Body of pancreas (tissue), 4 donors: ENCODE data around the gene KIAA1191. TPM values are rescaled to one million over a fixed set of nuclear protein-coding genes. Genes with fewer than 3 reads are reported as not detected.

Experiments used
- ATAC-seq: fragments of 150-250 bp; one replicate; pipeline ENCODE4 v1.9.1; 2016
- DNase-seq, 4 donors: peaks; one replicate each; pipeline ENCODE4 v3.0.0-alpha.2; 2019
- H3K27ac ChIP-seq, 4 donors: fragments of 200-600 bp; sonication (generic); 1 replicate in 3 of 4; 2 replicates in 1 of 4; pipeline versions ENCODE4 v1.5.1 to v1.6.1; 2016 to 2019; ENCODE audit warnings: mild to moderate bottlenecking in 1 of 4, mixed read lengths in 1 of 4, moderate library complexity in 1 of 4
- H3K27me3 ChIP-seq, 2 donors: fragments of 200-600 bp; sonication (generic); one replicate each; pipeline ENCODE4 v1.6.0; 2016; ENCODE audit warnings: mild to moderate bottlenecking in 1 of 2
- H3K36me3 ChIP-seq, 2 donors: fragments of 200-600 bp; sonication (generic); replicated peaks in 1 of 2; 2 replicates each; pipeline ENCODE4 v1.5.1; 2016; ENCODE audit warnings: low read depth in 2 of 2; ENCODE audit not compliant: insufficient read depth in 1 of 2
- H3K4me1 ChIP-seq: fragments of 200-600 bp; sonication (generic); one replicate; pipeline ENCODE4 v1.6.0; 2016
- H3K4me3 ChIP-seq, 2 donors: fragments of 200-600 bp; sonication (generic); 1 replicate in 1 of 2; 2 replicates in 1 of 2; pipeline ENCODE4 v1.5.1; 2016 to 2019
- H3K9me3 ChIP-seq, 3 donors: fragments of 200-600 bp; sonication (generic); 1 replicate in 2 of 3; 2 replicates in 1 of 3; pipeline ENCODE4 v1.5.1; 2016
- CTCF ChIP-seq, 7 experiments: fragments of 450-650 bp in 4 of 7; fragments of 200-600 bp in 3 of 7; sonication (generic) in 3 of 7; IDR thresholded peaks; one replicate each; pipeline ENCODE4 v1.5.1; 2016 to 2019; ENCODE audit warnings: antibody characterized with exemption in 7 of 7
- POLR2A ChIP-seq, 3 donors: fragments of 450-650 bp; IDR thresholded peaks; one replicate each; pipeline ENCODE4 v1.6.1; 2016; ENCODE audit warnings: antibody characterized with exemption in 3 of 3, mild to moderate bottlenecking in 2 of 3
- WGBS, 2 donors: methylation state at CpG; one replicate each; pipeline ENCODE4 v1.1.5; 2017; 5-methylcytosine and 5-hydroxymethylcytosine counted together
- intact Hi-C: fragments of 100-400 bp; cut with DNase I; formaldehyde crosslinking; loops from one replicate; pipeline ENCODE4 v1.15.1; 2023
- total RNA-seq, 2 donors: library from RNA; depleted of rRNA; stranded (reverse); fragments of >200 nt; gene quantifications; one replicate each; pipeline ENCODE4 v1.1.0, GENCODE V29; 2016

The KIAA1191 gene
- total RNA-seq, 2 donors from 2014 or later: 56.0 to 110 TPM

DNA sequence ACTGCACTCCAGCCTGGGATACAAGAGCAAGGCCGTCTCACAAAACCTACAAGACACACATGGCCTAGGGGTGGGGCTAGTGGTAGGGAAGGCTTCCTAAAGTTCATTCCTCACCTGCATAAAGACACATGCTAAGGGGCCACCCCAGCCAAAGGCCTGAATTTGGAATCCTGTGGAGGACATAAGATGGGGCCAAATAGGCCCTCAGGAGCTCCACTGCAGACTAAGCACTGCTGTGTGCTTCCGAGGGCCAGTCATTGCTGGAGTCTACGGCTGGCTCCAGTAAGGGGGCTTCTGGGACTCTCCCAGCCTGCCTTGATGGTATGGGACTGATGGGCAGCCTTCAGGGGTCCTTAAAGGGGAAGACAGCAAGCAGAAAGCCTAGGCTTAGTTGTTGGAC is 21.2 kb upstream of the KIAA1191 start:
- no peaks in the 10 kb centered on the region for H3K9me3 ChIP-seq
- WGBS, 2 donors: 80% methylated on average over 3 of the region's 3 CpGs; no CpG with 5 or more reads in 1 of the 2 donors
- no peak for DNase-seq
- intact Hi-C loops: no loop called here
- peaks cover 0 to 15% of the 10 kb centered on the region in 2 donors for H3K36me3 ChIP-seq
- ATAC-seq: no peak
- no peaks in the 10 kb centered on the region for H3K27me3 ChIP-seq
- no peak overlapping the region for H3K4me3 ChIP-seq
- TF ChIP-seq POLR2A (IDR thresholded peaks at IDR 0.05): no peak
- TF ChIP-seq CTCF (IDR thresholded peaks at IDR 0.05): no peak
- no peak overlapping the region for H3K27ac ChIP-seq
- H3K4me1 ChIP-seq: peaks cover 14% of the 10 kb centered on the region

- Histone ChIP-seq H3K27ac (no peak overlapping the region), H3K4me1 (peaks cover 6% of the 10 kb centered on the region), H3K27me3 (no peaks in the 10 kb centered on the region), H3K36me3 (peaks cover 0 to 15% of the 10 kb centered on the region in 2 donors), H3K4me3 (no peak overlapping the region), H3K9me3 (no peaks in the 10 kb centered on the region)
- ATAC-seq: no peak
- TF ChIP-seq CTCF (IDR thresholded peaks at IDR 0.05) (no peak), POLR2A (IDR thresholded peaks at IDR 0.05) (no peak)
- intact Hi-C loops: no loop called here
- 73 to 74% methylated on average over 2 to 3 of the region's 3 CpGs for WGBS, 2 donors
- no peak for DNase-seq
Measured at GRCh38 chr5:176381979-176382378, 20.4 kb upstream of the KIAA1191 start.

DNA sequence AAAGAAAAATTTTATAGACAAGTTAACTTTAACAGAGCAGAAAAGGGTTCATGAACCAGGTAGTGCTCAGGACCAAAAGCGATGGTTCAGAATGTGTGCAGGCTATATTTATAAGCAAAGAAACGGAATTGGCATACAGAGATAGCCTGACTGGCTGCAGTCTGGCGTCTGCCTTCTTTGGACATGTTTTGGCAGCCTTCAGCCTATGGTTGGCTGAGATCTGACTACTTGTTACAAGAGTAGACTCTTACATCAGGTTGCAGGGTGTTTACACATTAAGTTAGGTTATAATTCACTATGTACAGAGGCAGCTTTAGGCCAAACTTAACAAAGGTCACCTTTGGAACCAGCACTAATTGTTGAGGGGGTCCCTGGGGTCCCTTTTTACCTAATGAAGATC is 19.9 kb upstream of the KIAA1191 start:
- Histone ChIP-seq H3K27ac (no peak overlapping the region), H3K27me3 (no peaks in the 10 kb centered on the region), H3K4me3 (no peak overlapping the region), H3K36me3 (peaks cover 0 to 15% of the 10 kb centered on the region in 2 donors), H3K4me1 (peaks cover under 1% of the 10 kb centered on the region), H3K9me3 (no peaks in the 10 kb centered on the region)
- TF ChIP-seq CTCF (IDR thresholded peaks at IDR 0.05) (no peak), POLR2A (IDR thresholded peaks at IDR 0.05) (no peak)
- DNase-seq: no peak
- WGBS, 2 donors: 70 to 84% methylated on average over 3 of the region's 3 CpGs
- intact Hi-C loops: no loop called here
- no peak for ATAC-seq

DNA sequence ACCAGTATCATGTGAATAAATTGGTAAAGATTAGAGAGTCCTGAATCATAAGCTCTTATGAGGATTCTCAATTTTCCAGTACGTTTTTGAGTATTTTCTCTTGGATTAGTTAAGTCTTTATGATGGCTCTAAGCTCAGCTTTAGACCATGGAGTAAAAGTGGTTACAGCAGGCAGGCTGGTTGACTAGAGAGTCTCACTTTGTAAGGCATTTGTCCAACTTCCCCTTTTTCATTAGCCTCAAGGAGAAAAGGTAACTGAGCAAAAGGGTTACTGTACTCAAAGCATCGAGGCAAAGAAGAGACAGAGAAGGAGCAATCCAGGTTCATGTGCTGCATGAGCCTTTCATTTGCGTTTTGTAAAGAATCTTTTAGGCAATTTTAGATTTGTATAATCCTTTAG is 18.3 kb upstream of the KIAA1191 start:
- DNase-seq (no peak), ATAC-seq (no peak)
- WGBS, 2 donors: 71 to 78% methylated on average over 3 of the region's 3 CpGs
- Histone ChIP-seq H3K4me1 (no peaks in the 10 kb centered on the region), H3K27ac (no peak overlapping the region), H3K4me3 (no peak overlapping the region), H3K9me3 (no peaks in the 10 kb centered on the region), H3K36me3 (peaks cover 0 to 13% of the 10 kb centered on the region in 2 donors), H3K27me3 (no peaks in the 10 kb centered on the region)
- intact Hi-C loops: no loop called here
- no peak for TF ChIP-seq POLR2A (IDR thresholded peaks at IDR 0.05)
- no peak for TF ChIP-seq CTCF (IDR thresholded peaks at IDR 0.05)

DNA sequence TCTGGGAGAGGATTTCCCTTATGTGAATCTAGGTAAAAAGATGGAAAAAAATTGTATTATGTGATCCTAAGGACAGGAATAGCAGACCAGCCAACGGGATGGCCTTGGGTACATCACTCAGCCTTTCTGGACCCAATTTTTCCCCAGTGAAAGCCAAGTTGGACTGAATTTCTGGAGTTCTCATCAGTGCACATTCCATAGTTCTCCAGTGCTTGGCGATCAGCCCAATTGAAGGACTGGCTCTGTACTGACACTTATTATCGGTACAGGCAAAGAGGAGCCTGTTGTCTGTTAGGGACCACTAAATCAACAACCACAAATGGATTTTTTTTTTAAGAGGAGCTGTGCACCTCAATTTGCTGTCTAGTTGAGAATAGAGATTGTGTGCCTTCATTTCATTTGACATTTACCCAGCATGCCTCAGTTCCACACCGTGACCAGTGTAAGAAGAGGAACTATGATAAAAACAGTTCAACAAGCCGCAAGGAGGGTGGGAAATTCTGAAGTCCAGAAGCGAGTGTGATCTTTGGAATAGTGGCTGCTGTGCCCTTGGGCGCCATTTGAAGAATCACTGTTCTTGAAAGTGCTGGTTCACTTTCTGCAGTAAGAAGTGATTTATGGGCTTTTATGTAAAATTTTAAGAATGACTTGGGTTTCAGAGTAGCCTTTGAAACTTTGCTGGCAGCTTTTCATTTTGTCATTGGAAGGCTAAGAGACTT is 11.7 kb upstream of the KIAA1191 start:
- intact Hi-C loops: no loop called here
- no peaks in the 10 kb centered on the region for H3K9me3 ChIP-seq
- no peaks in the 10 kb centered on the region for H3K27me3 ChIP-seq
- H3K4me1 ChIP-seq: no peaks in the 10 kb centered on the region
- no peak for ATAC-seq
- H3K27ac ChIP-seq: no peak overlapping the region
- no peak for TF ChIP-seq CTCF (IDR thresholded peaks at IDR 0.05)
- peak in 1 of 4 donors; percentile 22 for DNase-seq
- WGBS, 2 donors: 71 to 82% methylated on average over 7 of the region's 7 CpGs
- H3K36me3 ChIP-seq: no peaks in the 10 kb centered on the region
- no peak overlapping the region for H3K4me3 ChIP-seq
